OCI-LY3 (cell line): ENCODE measurements around the gene SEC14L3.

ENCODE experiments used
- H2AFZ ChIP-seq: fragments of 200-600, 300-600 bp; shearing (Covaris generic); 2 replicates; pipeline ENCODE4 v1.6.0; 2014; ENCODE audit warnings: antibody characterized with exemption, low read depth, low read length
- H3K27ac ChIP-seq: fragments of 200-600, 300-600 bp; sonication (generic); 2 replicates; pipeline ENCODE4 v1.5.1; 2014; ENCODE audit warnings: mild to moderate bottlenecking, low read length, moderate library complexity, mixed read lengths
- H3K27me3 ChIP-seq: fragments of 200-600, 300-600 bp; sonication (generic); 2 replicates; pipeline ENCODE4 v1.6.1; 2014; ENCODE audit warnings: low read depth, low read length, mixed read lengths
- H3K36me3 ChIP-seq: fragments of 200-600, 300-600 bp; sonication (generic); replicated peaks from 2 replicates; pipeline ENCODE3; 2014; ENCODE audit warnings: low read depth, low read length, mixed read lengths
- H3K4me1 ChIP-seq: fragments of 300-600, 200-600 bp; sonication (generic); 2 replicates; pipeline ENCODE4 v1.6.1; 2014; ENCODE audit warnings: low read length, mixed read lengths
- H3K4me2 ChIP-seq: fragments of 200-600, 300-600 bp; sonication (generic); 2 replicates; pipeline ENCODE4 v1.6.1; 2014; ENCODE audit warnings: low read length, mixed read lengths
- H3K4me3 ChIP-seq: fragments of 300-600, 200-600 bp; sonication (generic); 2 replicates; pipeline ENCODE4 v1.5.1; 2014; ENCODE audit warnings: antibody characterized with exemption, mild to moderate bottlenecking, low read length, moderate library complexity
- H3K79me2 ChIP-seq: fragments of 300-600, 200-600 bp; shearing (Covaris generic); 2 replicates; pipeline ENCODE4 v1.6.1; 2014; ENCODE audit warnings: mild to moderate bottlenecking, low read length, mixed read lengths
- H3K9ac ChIP-seq: fragments of 300-600, 200-600 bp; shearing (Covaris generic); 2 replicates; pipeline ENCODE4 v1.6.0; 2014; ENCODE audit warnings: mild to moderate bottlenecking, low read length, moderate library complexity
- H3K9me3 ChIP-seq: fragments of 200-600, 300-600 bp; shearing (Covaris generic); 2 replicates; pipeline ENCODE4 v1.6.1; 2014; ENCODE audit warnings: low read length, mixed read lengths; ENCODE audit not compliant: insufficient read depth
- H4K20me1 ChIP-seq: fragments of 200-600, 300-600 bp; sonication (generic); 2 replicates; pipeline ENCODE4 v1.6.1; 2016; ENCODE audit warnings: low read length, mixed read lengths; ENCODE audit not compliant: insufficient read depth
- CTCF ChIP-seq: fragments of 200-600, 300-600 bp; sonication (generic); IDR thresholded peaks from 2 replicates; pipeline ENCODE4 v1.5.1; 2014; ENCODE audit warnings: antibody characterized with exemption, low read length, low read depth
- EZH2phosphoT487 ChIP-seq: fragments of 200-600 bp; shearing (Covaris generic); IDR thresholded peaks from 2 replicates; pipeline ENCODE4 v1.6.1; 2018; ENCODE audit warnings: antibody characterized with exemption, mixed run types, low read depth

Gene SEC14L3

GRCh38 chr22:30514252-30514651, 42.4 kb upstream of the SEC14L3 start:
- H3K9ac ChIP-seq, result no peak overlapping the region
- no peak overlapping the region for H3K27ac ChIP-seq
- no peak for TF ChIP-seq CTCF
- TF ChIP-seq EZH2phosphoT487, result no peak

GRCh38 chr22:30513462-30513861, 41.6 kb upstream of the SEC14L3 start:
- no peak for TF ChIP-seq EZH2phosphoT487
- no peak for TF ChIP-seq CTCF
- H3K4me3 ChIP-seq, result no peak overlapping the region
- H3K9me3 ChIP-seq, result no peaks in the 10 kb centered on the region
- H3K4me1 ChIP-seq, result no peaks in the 10 kb centered on the region
- no peaks in the 10 kb centered on the region for H3K79me2 ChIP-seq
- peaks cover 3% of the 10 kb centered on the region; the same call in 1 of the 2 replicates for H3K27me3 ChIP-seq
- no peak overlapping the region for H3K4me2 ChIP-seq
- H2AFZ ChIP-seq, result no peak overlapping the region
- no peaks in the 10 kb centered on the region for H3K36me3 ChIP-seq
- H3K9ac ChIP-seq, result no peak overlapping the region
- H4K20me1 ChIP-seq, result no peaks in the 10 kb centered on the region
- no peak overlapping the region for H3K27ac ChIP-seq

More at GRCh38 chr22:30514252-30514651, 42.4 kb upstream of the SEC14L3 start:
- Histone ChIP-seq H3K4me1 (no peaks in the 10 kb centered on the region), H3K4me3 (no peak overlapping the region), H3K27me3 (peaks cover 3% of the 10 kb centered on the region; the same call in 1 of the 2 replicates), H3K9me3 (no peaks in the 10 kb centered on the region), H2AFZ (no peak overlapping the region), H4K20me1 (no peaks in the 10 kb centered on the region), H3K36me3 (no peaks in the 10 kb centered on the region), H3K79me2 (no peaks in the 10 kb centered on the region), H3K4me2 (no peak overlapping the region)

GRCh38 chr22:30511911-30512310, 40.1 kb upstream of the SEC14L3 start:
- Histone ChIP-seq H3K4me2 (no peak overlapping the region), H2AFZ (no peak overlapping the region), H3K36me3 (no peaks in the 10 kb centered on the region), H3K79me2 (no peaks in the 10 kb centered on the region), H4K20me1 (no peaks in the 10 kb centered on the region), H3K9ac (no peak overlapping the region), H3K27ac (no peak overlapping the region), H3K4me1 (no peaks in the 10 kb centered on the region), H3K27me3 (no peaks in the 10 kb centered on the region), H3K9me3 (no peaks in the 10 kb centered on the region), H3K4me3 (no peak overlapping the region)
- TF ChIP-seq EZH2phosphoT487 (no peak), CTCF (no peak)

- no peak for TF ChIP-seq CTCF
- TF ChIP-seq EZH2phosphoT487, result no peak
- H4K20me1 ChIP-seq, result no peaks in the 10 kb centered on the region
Observed at GRCh38 chr22:30511109-30511508, 39.3 kb upstream of the SEC14L3 start.

More at GRCh38 chr22:30511109-30511508, 39.3 kb upstream of the SEC14L3 start:
- no peak overlapping the region for H3K9ac ChIP-seq
- no peaks in the 10 kb centered on the region for H3K9me3 ChIP-seq
- no peak overlapping the region for H3K4me3 ChIP-seq
- H3K36me3 ChIP-seq, result no peaks in the 10 kb centered on the region
- H3K4me1 ChIP-seq, result no peaks in the 10 kb centered on the region
- no peak overlapping the region for H3K27ac ChIP-seq
- H2AFZ ChIP-seq, result no peak overlapping the region
- no peaks in the 10 kb centered on the region for H3K27me3 ChIP-seq
- H3K79me2 ChIP-seq, result no peaks in the 10 kb centered on the region
- no peak overlapping the region for H3K4me2 ChIP-seq
